Neural progenitor cell (in vitro differentiated cells): ENCODE data around the gene CD200.

Experiments
- CTCF ChIP-seq: fragments of 200-600 bp; sonication (generic); IDR thresholded peaks from 2 replicates; pipeline ENCODE4 v1.5.1; 2017; ENCODE audit warnings: antibody characterized with exemption, mild to moderate bottlenecking
- EZH2phosphoT487 ChIP-seq: fragments of 200-600 bp; sonication (generic); IDR thresholded peaks from 2 replicates; pipeline ENCODE4 v1.6.1; 2017; ENCODE audit warnings: antibody characterized with exemption

DNA sequence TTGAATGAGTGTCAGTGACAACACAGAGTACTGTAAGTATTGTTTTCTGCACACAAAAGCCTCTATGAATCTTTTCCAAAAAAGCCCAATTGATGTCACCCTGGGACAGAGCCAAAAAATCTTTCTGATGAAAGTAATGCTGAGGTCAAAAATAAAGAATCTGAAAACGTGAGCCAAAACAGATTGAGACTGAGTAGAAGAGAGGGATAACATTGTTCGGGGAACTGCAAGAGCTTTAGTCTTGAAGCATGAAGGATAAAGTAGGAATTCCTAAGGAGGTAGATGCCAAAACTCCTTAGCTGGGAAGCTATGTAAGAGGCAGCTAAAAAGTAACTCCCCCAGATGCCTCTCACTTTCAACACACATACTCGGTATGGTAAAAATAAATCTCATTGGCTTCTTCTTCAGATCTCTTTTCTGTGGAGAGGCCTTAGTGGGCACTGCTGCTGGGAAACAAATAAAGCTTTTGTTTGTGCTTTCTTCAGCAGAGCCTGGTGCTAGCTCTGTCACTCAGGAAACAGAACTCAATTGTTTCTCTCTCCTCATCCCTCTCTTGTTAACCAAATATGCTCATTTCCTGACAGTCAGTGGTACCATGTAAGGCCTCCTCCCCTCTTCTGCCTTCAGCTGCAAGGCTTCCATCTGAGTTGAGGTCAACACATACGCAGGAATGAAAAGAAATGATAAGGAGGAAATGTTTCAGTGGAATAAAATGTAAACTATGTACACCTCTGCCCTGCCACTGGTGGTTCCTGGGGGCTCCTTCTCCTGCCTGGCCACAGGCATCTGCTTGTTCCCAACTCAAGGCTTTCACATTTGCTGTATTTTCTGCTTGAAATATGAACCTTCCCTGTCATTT, 58.1 kb downstream of the CD200 start:
- TF ChIP-seq CTCF (no peak), EZH2phosphoT487 (no peak)
